DOHH2 (cell line): ENCODE measurements around the gene TMEM217.

Experiments used
- EZH2phosphoT487 ChIP-seq: fragments of 200-600 bp; sonication (generic); IDR thresholded peaks from 2 replicates; pipeline ENCODE4 v1.6.1; 2017; ENCODE audit warnings: borderline replicate concordance, mild to moderate bottlenecking, antibody characterized with exemption, low read length, moderate library complexity, mixed read lengths
- TF ChIP-seq, protein P1 (sequence below): fragments of 200-600 bp; sonication (generic); IDR thresholded peaks from one replicate; pipeline ENCODE4 v1.5.1; 2014; ENCODE audit warnings: antibody characterized with exemption, mild to moderate bottlenecking, low read depth, low read length; ENCODE audit not compliant: poor library complexity, severe bottlenecking

DNA sequence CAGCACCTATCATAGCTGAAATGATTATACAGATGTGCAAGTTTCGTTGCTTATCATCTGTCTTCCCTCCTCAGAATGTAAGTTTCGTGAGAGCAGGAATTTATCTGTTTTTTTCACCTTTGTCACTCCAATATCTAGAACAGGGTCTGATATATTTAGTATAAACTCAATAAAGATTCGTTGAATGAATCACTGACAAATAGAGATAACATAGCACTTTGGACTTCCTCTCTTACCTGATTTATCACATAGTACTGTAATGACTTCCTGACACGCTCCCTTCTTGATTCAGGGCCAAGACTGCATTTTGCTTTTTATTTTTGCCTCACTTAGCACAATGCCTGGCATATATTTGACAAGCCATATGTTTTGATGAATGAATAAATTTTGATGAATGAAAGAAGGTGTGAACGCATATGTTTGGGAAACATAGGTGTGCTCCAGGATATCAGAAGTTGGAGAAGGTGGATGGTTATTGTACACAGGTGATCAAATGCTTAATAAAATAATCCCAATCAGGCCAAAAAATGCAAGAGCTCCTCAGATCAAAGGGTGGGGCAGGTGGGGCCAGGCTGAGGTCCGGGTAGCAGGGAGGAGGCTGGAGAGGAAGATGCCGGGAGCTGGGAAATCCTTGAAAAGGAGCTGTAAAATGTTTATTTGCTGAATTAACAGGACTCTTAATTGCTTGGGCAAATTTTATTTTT is 55.0 kb downstream of the TMEM217 start:
- TF ChIP-seq, protein P1, sequence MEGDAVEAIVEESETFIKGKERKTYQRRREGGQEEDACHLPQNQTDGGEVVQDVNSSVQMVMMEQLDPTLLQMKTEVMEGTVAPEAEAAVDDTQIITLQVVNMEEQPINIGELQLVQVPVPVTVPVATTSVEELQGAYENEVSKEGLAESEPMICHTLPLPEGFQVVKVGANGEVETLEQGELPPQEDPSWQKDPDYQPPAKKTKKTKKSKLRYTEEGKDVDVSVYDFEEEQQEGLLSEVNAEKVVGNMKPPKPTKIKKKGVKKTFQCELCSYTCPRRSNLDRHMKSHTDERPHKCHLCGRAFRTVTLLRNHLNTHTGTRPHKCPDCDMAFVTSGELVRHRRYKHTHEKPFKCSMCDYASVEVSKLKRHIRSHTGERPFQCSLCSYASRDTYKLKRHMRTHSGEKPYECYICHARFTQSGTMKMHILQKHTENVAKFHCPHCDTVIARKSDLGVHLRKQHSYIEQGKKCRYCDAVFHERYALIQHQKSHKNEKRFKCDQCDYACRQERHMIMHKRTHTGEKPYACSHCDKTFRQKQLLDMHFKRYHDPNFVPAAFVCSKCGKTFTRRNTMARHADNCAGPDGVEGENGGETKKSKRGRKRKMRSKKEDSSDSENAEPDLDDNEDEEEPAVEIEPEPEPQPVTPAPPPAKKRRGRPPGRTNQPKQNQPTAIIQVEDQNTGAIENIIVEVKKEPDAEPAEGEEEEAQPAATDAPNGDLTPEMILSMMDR = no peak
- no peak for TF ChIP-seq EZH2phosphoT487
